Measurements from ENCODE around the gene RAPSN.

DNA sequence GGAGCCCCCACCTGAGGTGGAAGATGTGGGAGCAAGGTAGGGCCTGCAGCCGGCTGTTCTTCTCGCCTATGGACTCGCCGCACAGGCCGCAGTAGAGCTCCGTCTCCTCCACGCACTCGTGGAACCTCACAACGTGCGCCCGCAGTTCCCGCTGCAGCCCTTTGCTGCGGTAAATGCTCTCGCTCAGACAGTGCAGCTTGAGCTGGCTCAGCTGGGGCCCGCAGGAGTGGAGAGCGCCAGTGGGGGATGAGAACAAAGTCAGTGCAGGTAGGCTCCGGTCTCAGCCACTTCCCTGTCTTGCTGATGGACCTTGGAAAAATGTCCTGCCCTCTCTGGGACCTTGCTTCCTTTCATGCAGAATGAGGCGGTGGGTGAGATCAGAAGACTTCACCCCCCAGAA lies 10.2 kb downstream of the RAPSN start:
- TF ChIP-seq POLR2A (IDR thresholded peaks at IDR 0.05; ENCODE audit: low read depth): no peak
- TF ChIP-seq, protein P1, sequence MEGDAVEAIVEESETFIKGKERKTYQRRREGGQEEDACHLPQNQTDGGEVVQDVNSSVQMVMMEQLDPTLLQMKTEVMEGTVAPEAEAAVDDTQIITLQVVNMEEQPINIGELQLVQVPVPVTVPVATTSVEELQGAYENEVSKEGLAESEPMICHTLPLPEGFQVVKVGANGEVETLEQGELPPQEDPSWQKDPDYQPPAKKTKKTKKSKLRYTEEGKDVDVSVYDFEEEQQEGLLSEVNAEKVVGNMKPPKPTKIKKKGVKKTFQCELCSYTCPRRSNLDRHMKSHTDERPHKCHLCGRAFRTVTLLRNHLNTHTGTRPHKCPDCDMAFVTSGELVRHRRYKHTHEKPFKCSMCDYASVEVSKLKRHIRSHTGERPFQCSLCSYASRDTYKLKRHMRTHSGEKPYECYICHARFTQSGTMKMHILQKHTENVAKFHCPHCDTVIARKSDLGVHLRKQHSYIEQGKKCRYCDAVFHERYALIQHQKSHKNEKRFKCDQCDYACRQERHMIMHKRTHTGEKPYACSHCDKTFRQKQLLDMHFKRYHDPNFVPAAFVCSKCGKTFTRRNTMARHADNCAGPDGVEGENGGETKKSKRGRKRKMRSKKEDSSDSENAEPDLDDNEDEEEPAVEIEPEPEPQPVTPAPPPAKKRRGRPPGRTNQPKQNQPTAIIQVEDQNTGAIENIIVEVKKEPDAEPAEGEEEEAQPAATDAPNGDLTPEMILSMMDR (IDR thresholded peaks at IDR 0.05): no peak

Data from esophagus muscularis mucosa (tissue), 3 donors.